Esophagus squamous epithelium (tissue), 5 donors: ENCODE measurements around the gene THADA. TPM values are rescaled to one million over a fixed set of nuclear protein-coding genes. Genes with fewer than 3 reads are reported as not detected.

ENCODE experiments used
- DNase-seq: peaks from one replicate; lab custom pipeline; 2025; lab: John Stamatoyannopoulos, UW
- H3K27ac ChIP-seq, 4 donors: fragments of 200-600 bp; sonication (generic); one replicate each; pipeline ENCODE4 v1.5.1; 2016 to 2019; ENCODE audit warnings: mild to moderate bottlenecking in 1 of 4
- H3K27me3 ChIP-seq, 4 donors: fragments of 200-600 bp; sonication (generic); 1 replicate in 3 of 4; 2 replicates in 1 of 4; pipeline versions ENCODE4 v1.5.1 to v1.6.0; 2017 to 2021; ENCODE audit warnings: antibody characterized with exemption in 1 of 4
- H3K36me3 ChIP-seq, 3 donors: fragments of 200-600 bp; sonication (generic); one replicate each; pipeline ENCODE4 v1.5.1; 2016 to 2019
- H3K4me1 ChIP-seq, 3 donors: fragments of 200-600 bp; sonication (generic); one replicate each; pipeline ENCODE4 v1.5.1; 2017 to 2019
- H3K4me3 ChIP-seq, 4 donors: fragments of 200-600 bp; sonication (generic); 1 replicate in 3 of 4; 2 replicates in 1 of 4; pipeline ENCODE4 v1.5.1; 2016 to 2019; ENCODE audit warnings: mild to moderate bottlenecking in 2 of 4, moderate library complexity in 1 of 4
- H3K9me3 ChIP-seq, 3 donors: fragments of 200-600 bp; sonication (generic); one replicate each; pipeline ENCODE4 v1.5.1; 2016 to 2019
- CTCF ChIP-seq, 6 experiments: fragments of 450-650 bp in 4 of 6; fragments of 200-600 bp in 2 of 6; sonication (generic) in 2 of 6; IDR thresholded peaks; one replicate each; pipeline ENCODE4 v1.5.1; 2016 to 2019; ENCODE audit warnings: antibody characterized with exemption in 6 of 6, mild to moderate bottlenecking in 4 of 6, moderate library complexity in 4 of 6
- POLR2A ChIP-seq, 4 donors: fragments of 450-650 bp; IDR thresholded peaks; one replicate each; pipeline ENCODE4 v1.6.1; 2017; ENCODE audit warnings: antibody characterized with exemption in 4 of 4, mild to moderate bottlenecking in 4 of 4, moderate library complexity in 3 of 4
- WGBS, 2 donors: methylation state at CpG; one replicate each; pipeline ENCODE4 v1.1.5; 2018; 5-methylcytosine and 5-hydroxymethylcytosine counted together
- intact Hi-C: fragments of 100-400 bp; cut with DNase I; formaldehyde crosslinking; loops from one replicate; pipeline ENCODE4 v1.15.0; 2022
- total RNA-seq, 4 donors: library from RNA; depleted of rRNA; stranded (reverse); fragments of >200 nt; gene quantifications; one replicate each; pipeline ENCODE4 v1.1.0, GENCODE V29; 2016
- donor health status: DM: yes; HTN: yes; CAD: no.

THADA gene
- total RNA-seq, 4 donors from 2014 or later = 14.0 to 32.2 (median 21.0) TPM

- Histone ChIP-seq H3K4me3 (no peak overlapping the region), H3K27ac (peak overlapping the region; percentile 46 to 78 (median 75)), H3K27me3 (no peaks in the 10 kb centered on the region), H3K9me3 (no peaks in the 10 kb centered on the region), H3K36me3 (no peaks in the 10 kb centered on the region), H3K4me1 (peaks cover 12 to 30% (median 16%) of the 10 kb centered on the region in 3 donors)
- no peak for TF ChIP-seq POLR2A (IDR thresholded peaks at IDR 0.05)
- TF ChIP-seq CTCF (IDR thresholded peaks at IDR 0.05) = no peak
- DNase-seq = peak; percentile 15
- intact Hi-C loops = loop anchor here (10.0 kb wide), 1 partner anchor 46 kb away; no protein-coding TSS in a partner anchor
- WGBS, 2 donors = 52 to 65% methylated on average over 8 to 16 of the region's 23 CpGs
These were observed 385.2 kb downstream of the THADA start for GRCh38 chr2:43210467-43211303.

- no peak for TF ChIP-seq CTCF (IDR thresholded peaks at IDR 0.05)
- TF ChIP-seq POLR2A (IDR thresholded peaks at IDR 0.05) = no peak
- no peaks in the 10 kb centered on the region for H3K9me3 ChIP-seq
- peak overlapping the region; percentile 46 to 78 (median 75) for H3K27ac ChIP-seq
- H3K4me1 ChIP-seq = peaks cover 12 to 30% (median 16%) of the 10 kb centered on the region in 3 donors
- no peaks in the 10 kb centered on the region for H3K36me3 ChIP-seq
- H3K4me3 ChIP-seq = no peak overlapping the region
- no peak for DNase-seq
- 75% methylated on average over 5 of the region's 6 CpGs; no CpG with 5 or more reads in 1 of the 2 donors for WGBS, 2 donors
- intact Hi-C loops = loop anchor here (10.0 kb wide), 1 partner anchor 45 kb away; no protein-coding TSS in a partner anchor
- no peaks in the 10 kb centered on the region for H3K27me3 ChIP-seq
These were observed 385.7 kb downstream of the THADA start for GRCh38 chr2:43210125-43210466.

GRCh38 chr2:43209204-43209717, 386.6 kb downstream of the THADA start:
- Histone ChIP-seq H3K27ac (peak overlapping the region; percentile 44 to 78 (median 65)), H3K9me3 (no peaks in the 10 kb centered on the region), H3K4me3 (no peak overlapping the region), H3K27me3 (no peaks in the 10 kb centered on the region), H3K36me3 (no peaks in the 10 kb centered on the region), H3K4me1 (peaks cover 12 to 30% (median 16%) of the 10 kb centered on the region in 3 donors)
- intact Hi-C loops = no loop called here
- no peak for TF ChIP-seq CTCF (IDR thresholded peaks at IDR 0.05)
- no peak for TF ChIP-seq POLR2A (IDR thresholded peaks at IDR 0.05)
- no peak for DNase-seq
- 59 to 63% methylated on average over 2 to 5 of the region's 5 CpGs for WGBS, 2 donors

GRCh38 chr2:43207553-43208300, 388.1 kb downstream of the THADA start:
- Histone ChIP-seq H3K4me1 (peaks cover 12 to 30% (median 16%) of the 10 kb centered on the region in 3 donors), H3K4me3 (no peak overlapping the region), H3K27ac (peak overlapping the region in 2 of 4 donors; percentile 13 to 74), H3K9me3 (no peaks in the 10 kb centered on the region), H3K27me3 (no peaks in the 10 kb centered on the region), H3K36me3 (no peaks in the 10 kb centered on the region)
- 65 to 79% methylated on average over 9 of the region's 9 CpGs for WGBS, 2 donors
- intact Hi-C loops = no loop called here
- no peak for DNase-seq
- TF ChIP-seq POLR2A (IDR thresholded peaks at IDR 0.05) (no peak), CTCF (IDR thresholded peaks at IDR 0.05) (no peak)
